ENCODE measurements around the gene KCNQ1. TPM values are rescaled to one million over a fixed set of nuclear protein-coding genes. Genes with fewer than 3 reads are reported as not detected.
"Not testable (repeated sequence)": the region's sequence is repeated elsewhere in the genome, so short reads cannot be mapped to it uniquely, and the experiment has no call there.

KCNQ1 gene
- total RNA-seq, 1 donor from 2014 or later: 52.9 TPM

DNA sequence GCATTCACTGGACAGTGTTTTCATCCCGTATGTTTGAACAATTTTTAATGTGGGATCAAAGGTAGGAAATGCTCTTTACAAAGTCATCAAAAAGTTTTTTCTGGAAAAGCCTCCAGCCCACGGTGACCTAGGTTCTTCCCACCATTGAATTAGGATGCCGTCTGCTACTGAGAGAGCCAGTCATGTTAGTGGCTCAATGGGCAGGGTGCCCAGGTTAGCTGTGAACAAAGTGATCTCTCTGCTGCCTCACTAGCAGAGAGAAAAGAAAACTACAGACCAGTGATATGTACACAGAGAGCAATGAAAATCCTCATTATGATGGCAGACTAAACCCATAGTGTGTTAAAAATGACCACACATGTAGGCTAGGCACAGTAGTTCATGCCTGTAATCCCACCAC, 32.4 kb downstream of the KCNQ1 start:
- Histone ChIP-seq H3K27me3 (no peaks in the 10 kb centered on the region), H3K4me1 (peaks cover 7% of the 10 kb centered on the region), H3K9me3 (no peaks in the 10 kb centered on the region), H3K4me3 (no peak overlapping the region), H3K36me3 (no peaks in the 10 kb centered on the region), H3K27ac (no peak overlapping the region)
- no peak for DNase-seq
- ATAC-seq: no peak
- TF ChIP-seq, protein P1, sequence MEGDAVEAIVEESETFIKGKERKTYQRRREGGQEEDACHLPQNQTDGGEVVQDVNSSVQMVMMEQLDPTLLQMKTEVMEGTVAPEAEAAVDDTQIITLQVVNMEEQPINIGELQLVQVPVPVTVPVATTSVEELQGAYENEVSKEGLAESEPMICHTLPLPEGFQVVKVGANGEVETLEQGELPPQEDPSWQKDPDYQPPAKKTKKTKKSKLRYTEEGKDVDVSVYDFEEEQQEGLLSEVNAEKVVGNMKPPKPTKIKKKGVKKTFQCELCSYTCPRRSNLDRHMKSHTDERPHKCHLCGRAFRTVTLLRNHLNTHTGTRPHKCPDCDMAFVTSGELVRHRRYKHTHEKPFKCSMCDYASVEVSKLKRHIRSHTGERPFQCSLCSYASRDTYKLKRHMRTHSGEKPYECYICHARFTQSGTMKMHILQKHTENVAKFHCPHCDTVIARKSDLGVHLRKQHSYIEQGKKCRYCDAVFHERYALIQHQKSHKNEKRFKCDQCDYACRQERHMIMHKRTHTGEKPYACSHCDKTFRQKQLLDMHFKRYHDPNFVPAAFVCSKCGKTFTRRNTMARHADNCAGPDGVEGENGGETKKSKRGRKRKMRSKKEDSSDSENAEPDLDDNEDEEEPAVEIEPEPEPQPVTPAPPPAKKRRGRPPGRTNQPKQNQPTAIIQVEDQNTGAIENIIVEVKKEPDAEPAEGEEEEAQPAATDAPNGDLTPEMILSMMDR (IDR thresholded peaks at IDR 0.05): no peak
- intact Hi-C loops (cut with DNase I): no loop called here

DNA sequence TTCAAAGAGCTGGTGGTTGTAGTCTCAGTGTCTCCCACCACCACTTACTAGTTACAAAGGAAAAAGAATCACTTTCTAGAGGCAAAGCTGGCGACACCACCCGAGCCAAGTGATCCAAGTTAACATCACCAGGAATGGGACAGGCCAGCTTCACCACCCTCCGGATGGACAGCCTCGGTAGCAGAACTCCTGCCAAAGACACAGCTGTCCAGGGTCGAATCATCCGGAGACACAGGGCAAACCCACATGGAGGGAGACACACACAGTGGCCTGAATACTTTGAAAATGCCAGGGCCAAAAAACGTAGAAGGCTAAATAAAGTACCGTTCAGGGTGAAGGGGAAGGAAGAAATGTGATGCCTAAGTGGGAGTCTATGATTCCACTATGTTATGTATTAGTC, 33.1 kb downstream of the KCNQ1 start:
- Histone ChIP-seq H3K27me3 (no peaks in the 10 kb centered on the region), H3K9me3 (no peaks in the 10 kb centered on the region), H3K27ac (no peak overlapping the region), H3K4me1 (peaks cover 7% of the 10 kb centered on the region), H3K36me3 (no peaks in the 10 kb centered on the region), H3K4me3 (no peak overlapping the region)
- TF ChIP-seq, protein P1 (IDR thresholded peaks at IDR 0.05): no peak
- intact Hi-C loops (cut with DNase I): no loop called here
- no peak for DNase-seq
- ATAC-seq: no peak

DNA sequence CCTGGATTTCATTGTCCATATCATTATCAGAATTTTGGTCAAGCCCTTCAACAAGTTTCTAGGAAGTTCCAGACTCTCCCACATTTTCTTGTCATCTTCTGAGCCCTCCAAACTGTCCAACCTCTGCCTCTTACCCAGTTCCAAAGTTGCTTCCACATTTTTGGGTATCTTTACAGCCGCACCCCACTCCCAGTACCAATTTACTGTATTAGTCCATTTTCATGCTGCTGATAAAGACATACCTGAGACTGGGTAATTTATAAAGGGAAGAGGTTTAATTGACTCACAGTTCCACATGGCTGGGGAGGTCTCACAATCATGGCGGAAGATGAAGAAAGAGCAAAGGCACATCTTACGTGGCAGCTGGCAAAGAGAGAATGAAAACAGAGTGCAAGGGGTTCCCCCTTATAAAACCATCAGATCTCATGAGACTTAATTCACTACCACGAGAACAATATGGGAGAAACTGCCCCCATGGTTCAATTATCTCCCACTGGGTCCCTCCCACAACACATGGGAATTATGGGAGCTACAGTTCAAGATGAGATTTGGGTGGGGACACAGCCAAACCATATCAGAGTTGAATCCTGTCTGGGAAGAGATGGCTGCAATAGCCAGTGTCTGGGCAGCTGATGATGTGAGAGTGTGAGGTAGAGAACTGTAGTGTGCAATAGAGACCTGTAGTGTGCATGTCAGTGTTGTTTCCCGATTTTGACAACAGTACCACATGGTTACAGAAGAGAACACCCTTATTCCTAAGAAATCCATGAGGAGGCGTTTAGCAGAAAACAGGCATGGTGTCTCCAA, 35.5 kb downstream of the KCNQ1 start:
- intact Hi-C loops (cut with DNase I); H3K27me3 ChIP-seq; H3K4me3 ChIP-seq; DNase-seq; H3K36me3 ChIP-seq; ATAC-seq; H3K4me1 ChIP-seq; H3K9me3 ChIP-seq: not testable (repeated sequence)
- H3K27ac ChIP-seq: peak overlapping the region; percentile 17

DNA sequence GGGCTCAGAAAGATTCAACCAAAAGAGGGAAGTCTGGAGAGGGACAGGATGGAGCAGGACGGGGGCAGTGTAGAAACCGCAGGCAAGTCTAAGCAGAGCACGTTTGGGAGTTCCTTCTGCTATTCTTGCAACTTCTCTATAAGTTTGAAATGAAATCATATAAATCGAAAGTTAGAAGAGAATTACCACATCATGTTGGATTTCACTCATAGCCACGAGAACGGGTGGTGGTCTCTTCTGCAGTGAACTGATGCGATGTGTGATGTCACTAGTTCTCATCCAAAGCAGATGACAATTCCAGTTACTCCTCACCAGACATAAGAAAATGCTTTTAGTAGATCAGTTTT, 36.0 kb downstream of the KCNQ1 start:
- no peaks in the 10 kb centered on the region for H3K27me3 ChIP-seq
- TF ChIP-seq, protein P1 (IDR thresholded peaks at IDR 0.05): no peak
- H3K9me3 ChIP-seq: no peaks in the 10 kb centered on the region
- H3K36me3 ChIP-seq: no peaks in the 10 kb centered on the region
- H3K4me1 ChIP-seq: peaks cover 7% of the 10 kb centered on the region
- peak; percentile 96 for ATAC-seq
- DNase-seq: peak; percentile 66
- intact Hi-C loops (cut with DNase I): no loop called here
- H3K27ac ChIP-seq: peak overlapping the region; percentile 17
- no peak overlapping the region for H3K4me3 ChIP-seq

DNA sequence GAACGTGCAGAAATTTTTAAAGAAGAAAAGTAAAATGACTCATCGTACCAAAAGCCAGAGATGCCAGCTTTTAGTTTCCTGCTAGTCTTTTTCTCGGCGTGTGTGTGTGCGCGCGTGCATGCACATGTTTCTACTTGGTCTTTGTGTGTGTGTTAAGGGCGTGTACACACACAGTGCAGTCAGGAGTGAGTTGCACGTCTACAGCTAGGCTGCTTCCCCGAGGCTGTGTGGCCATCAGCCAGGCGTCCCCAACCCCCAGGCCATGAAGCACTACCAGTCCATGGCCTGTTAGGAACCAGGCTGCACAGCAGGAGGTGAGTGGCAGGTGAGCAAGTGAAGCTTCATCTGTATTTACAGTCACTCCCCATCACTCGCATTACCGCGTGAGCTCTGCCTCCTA, 36.4 kb downstream of the KCNQ1 start:
- H3K36me3 ChIP-seq: no peaks in the 10 kb centered on the region
- no peaks in the 10 kb centered on the region for H3K27me3 ChIP-seq
- ATAC-seq (peak; percentile 40), DNase-seq (peak; percentile 56)
- H3K4me3 ChIP-seq: no peak overlapping the region
- intact Hi-C loops (cut with DNase I): no loop called here
- H3K4me1 ChIP-seq: peaks cover 3% of the 10 kb centered on the region
- no peak overlapping the region for H3K27ac ChIP-seq
- TF ChIP-seq, protein P1 (IDR thresholded peaks at IDR 0.05): no peak
- no peaks in the 10 kb centered on the region for H3K9me3 ChIP-seq

DNA sequence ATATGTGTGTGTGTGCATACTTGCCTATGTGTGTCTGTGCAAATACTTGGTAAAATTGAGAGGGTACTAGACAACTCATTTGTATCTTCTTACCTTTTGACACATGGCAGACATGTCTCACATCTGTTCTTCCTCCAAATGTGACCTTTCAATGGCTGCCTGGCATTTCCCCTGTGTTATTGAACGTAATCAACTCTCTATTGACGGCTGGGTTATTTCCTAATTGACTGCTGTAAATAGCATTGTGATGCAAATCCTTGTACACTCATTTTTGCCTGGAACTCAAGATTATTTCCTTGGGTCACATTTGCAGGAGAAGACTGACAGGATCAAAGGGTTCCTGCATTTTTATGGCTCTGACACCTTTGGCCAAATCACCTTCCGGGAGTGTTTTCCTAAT, 37.4 kb downstream of the KCNQ1 start:
- TF ChIP-seq, protein P1 (IDR thresholded peaks at IDR 0.05): no peak
- Histone ChIP-seq H3K4me3 (no peak overlapping the region), H3K27ac (no peak overlapping the region), H3K36me3 (no peaks in the 10 kb centered on the region), H3K4me1 (peaks cover 3% of the 10 kb centered on the region), H3K27me3 (no peaks in the 10 kb centered on the region), H3K9me3 (peaks cover 2% of the 10 kb centered on the region)
- intact Hi-C loops (cut with DNase I): no loop called here
- ATAC-seq (no peak), DNase-seq (no peak)

Measured in upper lobe of right lung (tissue), 1 donor.